HEK293T (cell line): ENCODE results near the gene MLLT10.

Experiments used
- BHLHE40 ChIP-seq: fragments of 450-650 bp; IDR thresholded peaks from 2 replicates; pipeline ENCODE4 v1.6.1; 2016; ENCODE audit warnings: mild to moderate bottlenecking, moderate library complexity, borderline replicate concordance
- CTBP1 ChIP-seq: fragments of 450-650 bp; IDR thresholded peaks from 2 replicates; pipeline ENCODE4 v1.6.1; 2016; ENCODE audit warnings: borderline replicate concordance
- SUZ12 ChIP-seq: fragments of 450-650 bp; IDR thresholded peaks from 2 replicates; pipeline ENCODE4 v1.6.1; 2016; ENCODE audit warnings: mild to moderate bottlenecking

DNA sequence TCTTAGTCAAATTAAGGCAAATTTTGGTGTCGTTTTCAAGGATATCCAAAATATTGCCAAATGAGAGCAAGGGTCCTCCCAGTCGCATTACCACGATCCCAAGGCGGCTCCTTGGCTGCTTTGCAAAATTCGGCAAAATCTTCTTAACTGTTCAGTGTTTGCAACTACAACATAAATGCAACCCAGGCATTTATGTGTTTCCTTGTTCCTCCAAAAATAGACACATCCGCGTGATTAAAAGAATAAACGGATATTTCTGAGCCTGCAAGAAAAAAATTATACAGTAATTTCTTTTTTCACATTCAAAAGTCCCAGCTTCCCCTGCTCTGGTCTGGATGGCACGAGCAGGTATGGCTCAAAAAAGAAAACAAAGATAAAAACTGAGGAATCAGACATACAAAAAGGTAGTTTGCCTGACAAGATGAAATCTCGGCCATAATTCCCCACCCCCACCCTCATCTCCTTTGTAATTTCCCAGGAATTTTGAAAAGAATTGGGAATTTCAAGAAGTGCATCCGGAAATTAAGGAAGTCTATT, 14.6 kb upstream of the MLLT10 start:
- TF ChIP-seq BHLHE40: no peak
- TF ChIP-seq CTBP1: no peak
- TF ChIP-seq SUZ12: no peak
